Vagina (tissue), 2 donors: ENCODE data around the gene SOWAHA. TPM values are rescaled to one million over a fixed set of nuclear protein-coding genes. Genes with fewer than 3 reads are reported as not detected.
"Not testable (repeated sequence)": the region's sequence is repeated elsewhere in the genome, so short reads cannot be mapped to it uniquely, and the experiment has no call there.

Experiments
- DNase-seq, 2 donors: peaks; one replicate each; pipeline ENCODE4 v3.0.0-alpha.2; 2017; ENCODE audit errors: extremely low spot score in 2 of 2
- H3K27ac ChIP-seq: fragments of 200-600 bp; sonication (generic); one replicate; pipeline ENCODE4 v1.5.1; 2019
- H3K27me3 ChIP-seq: fragments of 200-600 bp; sonication (generic); one replicate; pipeline ENCODE4 v1.5.1; 2019
- H3K36me3 ChIP-seq, 2 donors: fragments of 200-600 bp; sonication (generic); one replicate each; pipeline ENCODE4 v1.5.1; 2017 to 2019
- H3K4me1 ChIP-seq: fragments of 200-600 bp; sonication (generic); one replicate; pipeline ENCODE4 v1.5.1; 2019
- H3K4me3 ChIP-seq, 2 donors: fragments of 200-600 bp; sonication (generic); 1 replicate in 1 of 2; 2 replicates in 1 of 2; pipeline ENCODE4 v1.5.1; 2016 to 2019
- H3K9me3 ChIP-seq: fragments of 200-600 bp; sonication (generic); one replicate; pipeline ENCODE4 v1.5.1; 2019
- POLR2A ChIP-seq, 2 donors: fragments of 450-650 bp; IDR thresholded peaks; one replicate each; pipeline ENCODE4 v1.6.1; 2017; ENCODE audit warnings: antibody characterized with exemption in 2 of 2, mild to moderate bottlenecking in 2 of 2, moderate library complexity in 2 of 2
- POLR2AphosphoS5 ChIP-seq, 2 donors: sonication (generic); formaldehyde crosslinking; IDR thresholded peaks; one replicate each; pipeline ENCODE4 v1.9.0; 2017; ENCODE audit warnings: antibody characterized with exemption in 2 of 2, mild to moderate bottlenecking in 2 of 2, low read depth in 1 of 2; ENCODE audit not compliant: insufficient read depth in 1 of 2
- intact Hi-C: fragments of 100-400 bp; cut with DNase I; formaldehyde crosslinking; loops from one replicate; pipeline ENCODE4 v1.15.1; 2023
- total RNA-seq: library from RNA; depleted of rRNA; stranded (reverse); fragments of >200 nt; gene quantifications from one replicate; pipeline ENCODE4 v1.2.3, GENCODE V29; 2016
- TF ChIP-seq, protein P1 (sequence below), 3 experiments: fragments of 450-650 bp in 2 of 3; fragments of 200-600 bp in 1 of 3; sonication (generic) in 1 of 3; IDR thresholded peaks; one replicate each; pipeline ENCODE4 v1.5.1; 2017 to 2019; ENCODE audit warnings: antibody characterized with exemption in 3 of 3, mild to moderate bottlenecking in 2 of 3, moderate library complexity in 2 of 3

SOWAHA gene
- total RNA-seq, 1 donor from 2014 or later, result not detected

GRCh38 chr5:132849347-132849746 is 36.2 kb downstream of the SOWAHA start:
- TF ChIP-seq, protein P1, sequence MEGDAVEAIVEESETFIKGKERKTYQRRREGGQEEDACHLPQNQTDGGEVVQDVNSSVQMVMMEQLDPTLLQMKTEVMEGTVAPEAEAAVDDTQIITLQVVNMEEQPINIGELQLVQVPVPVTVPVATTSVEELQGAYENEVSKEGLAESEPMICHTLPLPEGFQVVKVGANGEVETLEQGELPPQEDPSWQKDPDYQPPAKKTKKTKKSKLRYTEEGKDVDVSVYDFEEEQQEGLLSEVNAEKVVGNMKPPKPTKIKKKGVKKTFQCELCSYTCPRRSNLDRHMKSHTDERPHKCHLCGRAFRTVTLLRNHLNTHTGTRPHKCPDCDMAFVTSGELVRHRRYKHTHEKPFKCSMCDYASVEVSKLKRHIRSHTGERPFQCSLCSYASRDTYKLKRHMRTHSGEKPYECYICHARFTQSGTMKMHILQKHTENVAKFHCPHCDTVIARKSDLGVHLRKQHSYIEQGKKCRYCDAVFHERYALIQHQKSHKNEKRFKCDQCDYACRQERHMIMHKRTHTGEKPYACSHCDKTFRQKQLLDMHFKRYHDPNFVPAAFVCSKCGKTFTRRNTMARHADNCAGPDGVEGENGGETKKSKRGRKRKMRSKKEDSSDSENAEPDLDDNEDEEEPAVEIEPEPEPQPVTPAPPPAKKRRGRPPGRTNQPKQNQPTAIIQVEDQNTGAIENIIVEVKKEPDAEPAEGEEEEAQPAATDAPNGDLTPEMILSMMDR (IDR thresholded peaks at IDR 0.05), result no peak
- TF ChIP-seq POLR2AphosphoS5 (IDR thresholded peaks at IDR 0.05; ENCODE audit: insufficient read depth in 1 of 2, low read depth in 1 of 2) (no peak), POLR2A (IDR thresholded peaks at IDR 0.05) (no peak)
- Histone ChIP-seq H3K27ac (no peak overlapping the region), H3K36me3 (no peaks in the 10 kb centered on the region), H3K4me1 (no peaks in the 10 kb centered on the region), H3K9me3 (no peaks in the 10 kb centered on the region), H3K27me3 (no peaks in the 10 kb centered on the region), H3K4me3 (no peak overlapping the region)
- intact Hi-C loops, result no loop called here
- DNase-seq, result no peak

GRCh38 chr5:132850066-132850465 is 37.0 kb downstream of the SOWAHA start:
- H3K9me3 ChIP-seq, result no peaks in the 10 kb centered on the region
- no peaks in the 10 kb centered on the region for H3K27me3 ChIP-seq
- intact Hi-C loops, result no loop called here
- no peaks in the 10 kb centered on the region for H3K36me3 ChIP-seq
- TF ChIP-seq POLR2AphosphoS5 (IDR thresholded peaks at IDR 0.05; ENCODE audit: insufficient read depth in 1 of 2, low read depth in 1 of 2), result no peak
- TF ChIP-seq POLR2A (IDR thresholded peaks at IDR 0.05), result no peak
- TF ChIP-seq, protein P1 (IDR thresholded peaks at IDR 0.05), result no peak
- no peak overlapping the region for H3K4me3 ChIP-seq
- no peak overlapping the region for H3K27ac ChIP-seq
- no peak for DNase-seq
- no peaks in the 10 kb centered on the region for H3K4me1 ChIP-seq

DNA sequence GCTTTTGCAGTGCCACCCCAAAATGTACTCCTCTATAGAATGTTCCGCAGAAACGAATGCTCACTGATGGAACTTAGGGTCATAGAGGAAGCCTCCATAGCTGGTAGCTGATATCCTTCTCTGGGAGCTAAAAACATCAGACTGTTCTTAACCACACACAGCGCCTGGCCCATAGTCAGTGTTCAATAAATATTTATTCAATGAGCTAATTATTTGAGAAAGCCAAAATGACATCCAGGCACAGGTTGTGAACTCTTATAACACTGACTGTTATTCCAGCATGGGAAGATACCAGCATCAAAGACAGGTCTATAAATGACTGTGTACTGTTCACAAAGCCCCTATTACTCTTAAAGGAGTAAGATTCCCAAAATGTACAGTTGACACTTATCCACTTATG is 40.2 kb downstream of the SOWAHA start:
- H3K36me3 ChIP-seq, result no peaks in the 10 kb centered on the region
- no peak overlapping the region for H3K4me3 ChIP-seq
- H3K4me1 ChIP-seq, result no peaks in the 10 kb centered on the region
- intact Hi-C loops, result no loop called here
- no peak overlapping the region for H3K27ac ChIP-seq
- DNase-seq, result no peak
- H3K27me3 ChIP-seq, result no peaks in the 10 kb centered on the region
- TF ChIP-seq POLR2A (IDR thresholded peaks at IDR 0.05) (no peak), POLR2AphosphoS5 (IDR thresholded peaks at IDR 0.05; ENCODE audit: insufficient read depth in 1 of 2, low read depth in 1 of 2) (no peak)
- TF ChIP-seq, protein P1 (IDR thresholded peaks at IDR 0.05), result no peak
- H3K9me3 ChIP-seq, result no peaks in the 10 kb centered on the region

DNA sequence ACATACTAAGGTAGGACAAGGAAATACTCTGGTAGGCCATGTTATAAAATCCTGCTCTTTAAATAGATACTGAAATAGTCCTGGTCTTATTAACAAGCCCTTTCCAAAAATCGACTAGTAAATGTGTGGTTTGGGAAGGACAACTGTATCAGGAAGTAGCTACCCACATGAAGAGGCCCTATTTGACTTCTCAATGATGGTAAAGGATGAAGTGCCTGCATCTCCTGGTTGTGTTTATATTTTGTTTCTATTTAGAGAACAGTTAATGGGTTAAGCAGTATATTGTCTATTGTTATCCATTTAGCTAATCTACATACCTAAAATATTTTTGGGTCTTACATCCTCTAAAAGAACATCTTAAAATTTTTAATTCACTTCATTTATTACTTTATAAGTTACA is 40.7 kb downstream of the SOWAHA start:
- H3K4me1 ChIP-seq, result no peaks in the 10 kb centered on the region
- intact Hi-C loops, result no loop called here
- H3K36me3 ChIP-seq, result no peaks in the 10 kb centered on the region
- no peak overlapping the region for H3K27ac ChIP-seq
- no peak for DNase-seq
- H3K27me3 ChIP-seq, result no peaks in the 10 kb centered on the region
- no peak overlapping the region for H3K4me3 ChIP-seq
- TF ChIP-seq POLR2AphosphoS5 (IDR thresholded peaks at IDR 0.05; ENCODE audit: insufficient read depth in 1 of 2, low read depth in 1 of 2) (no peak), POLR2A (IDR thresholded peaks at IDR 0.05) (no peak)
- TF ChIP-seq, protein P1 (IDR thresholded peaks at IDR 0.05), result no peak
- H3K9me3 ChIP-seq, result no peaks in the 10 kb centered on the region

DNA sequence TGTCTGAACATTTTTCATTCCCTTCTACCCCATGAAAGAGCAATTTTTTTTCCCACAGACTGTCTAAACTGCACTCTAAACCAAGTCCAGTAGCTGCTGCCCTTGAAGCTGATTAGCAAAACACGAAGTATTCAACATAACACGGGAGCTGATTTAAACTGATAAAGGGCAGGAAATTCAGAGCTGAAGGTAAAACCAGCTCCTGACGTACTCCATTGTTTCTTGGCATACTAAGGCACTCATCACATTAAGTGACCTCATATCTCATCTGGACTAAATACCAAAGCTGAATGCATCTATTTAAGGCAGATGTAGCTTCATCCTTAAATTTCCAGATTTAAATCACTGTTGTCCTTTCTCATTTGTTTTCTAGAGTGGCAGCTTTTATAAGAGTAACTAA is 41.2 kb downstream of the SOWAHA start:
- Histone ChIP-seq H3K4me3 (no peak overlapping the region), H3K9me3 (no peaks in the 10 kb centered on the region), H3K27me3 (no peaks in the 10 kb centered on the region), H3K27ac (no peak overlapping the region), H3K4me1 (no peaks in the 10 kb centered on the region), H3K36me3 (no peaks in the 10 kb centered on the region)
- DNase-seq, result no peak
- intact Hi-C loops, result no loop called here
- TF ChIP-seq POLR2A (IDR thresholded peaks at IDR 0.05), result no peak
- no peak for TF ChIP-seq POLR2AphosphoS5 (IDR thresholded peaks at IDR 0.05; ENCODE audit: insufficient read depth in 1 of 2, low read depth in 1 of 2)
- TF ChIP-seq, protein P1 (IDR thresholded peaks at IDR 0.05), result no peak

DNA sequence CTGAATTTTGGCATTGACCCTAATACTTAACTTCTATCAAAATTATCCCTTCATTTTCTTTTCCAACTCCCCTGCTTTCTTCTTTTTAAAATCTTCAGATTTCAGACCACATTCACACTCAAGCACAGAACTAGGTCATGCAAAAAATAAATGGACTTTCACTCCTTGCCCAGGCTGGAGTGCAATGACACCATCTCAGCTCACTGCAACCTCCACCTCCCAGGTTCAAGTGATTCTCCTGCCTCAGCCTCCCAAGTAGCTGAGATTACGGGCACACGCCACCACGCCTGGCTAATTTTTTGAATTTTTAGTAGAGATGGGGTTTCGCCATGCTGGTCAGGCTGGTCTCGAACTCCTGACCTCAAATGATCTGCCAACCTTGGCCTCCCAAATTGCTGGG is 41.9 kb downstream of the SOWAHA start:
- DNase-seq, H3K27me3 ChIP-seq, H3K36me3 ChIP-seq, H3K4me3 ChIP-seq, intact Hi-C loops, H3K9me3 ChIP-seq, H3K4me1 ChIP-seq, H3K27ac ChIP-seq: not testable (repeated sequence)
